GM21360 (cell line): ENCODE data around the gene EXOC4.
"Not testable (repeated sequence)": the region's sequence is repeated elsewhere in the genome, so short reads cannot be mapped to it uniquely, and the experiment has no call there.

Experiments
- ATAC-seq: cut with Tn5 transposase; IDR thresholded peaks from one replicate; pipeline ENCODE4 v1.9.1; 2021; ENCODE audit warnings: mild to moderate bottlenecking, moderate library complexity; ENCODE audit not compliant: unreplicated experiment

The EXOC4 gene

DNA sequence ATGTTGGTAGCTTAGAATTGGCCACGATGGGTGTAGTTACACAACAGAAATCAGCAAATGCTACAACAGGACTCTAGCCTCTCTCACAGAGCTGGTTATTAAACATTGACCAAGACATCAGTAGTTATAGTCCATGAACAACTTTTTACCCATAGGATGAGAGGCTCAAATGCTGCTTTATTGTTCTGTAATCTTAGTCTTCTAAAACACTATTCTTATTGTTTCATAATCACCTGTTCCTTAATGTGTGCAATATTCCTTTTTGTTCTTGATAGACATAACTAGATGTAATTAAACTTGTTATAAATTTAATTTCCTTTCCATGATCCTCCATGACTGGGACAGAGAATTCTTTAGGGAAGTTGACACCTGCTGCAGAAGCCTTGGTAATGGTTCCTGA is 356.9 kb downstream of the EXOC4 start:
- ATAC-seq, result no peak

DNA sequence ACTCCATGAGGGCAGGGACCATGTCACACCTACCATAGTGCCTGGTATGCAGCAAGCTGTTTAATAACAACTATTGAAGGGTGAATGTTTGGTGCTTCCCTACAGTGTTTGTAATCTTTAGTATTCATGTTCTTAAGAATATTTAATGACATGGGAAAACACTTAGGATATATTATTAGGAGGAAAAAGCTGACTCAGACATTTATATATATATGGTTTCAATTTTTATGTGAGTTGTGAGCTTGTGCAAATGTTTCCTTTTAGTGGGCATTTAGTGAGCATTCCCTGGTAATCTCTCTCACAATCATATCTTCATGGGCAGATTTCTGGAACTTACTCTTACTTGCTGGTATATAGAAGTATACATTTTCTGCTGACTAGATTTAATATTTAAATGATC is 359.1 kb downstream of the EXOC4 start:
- no peak for ATAC-seq

DNA sequence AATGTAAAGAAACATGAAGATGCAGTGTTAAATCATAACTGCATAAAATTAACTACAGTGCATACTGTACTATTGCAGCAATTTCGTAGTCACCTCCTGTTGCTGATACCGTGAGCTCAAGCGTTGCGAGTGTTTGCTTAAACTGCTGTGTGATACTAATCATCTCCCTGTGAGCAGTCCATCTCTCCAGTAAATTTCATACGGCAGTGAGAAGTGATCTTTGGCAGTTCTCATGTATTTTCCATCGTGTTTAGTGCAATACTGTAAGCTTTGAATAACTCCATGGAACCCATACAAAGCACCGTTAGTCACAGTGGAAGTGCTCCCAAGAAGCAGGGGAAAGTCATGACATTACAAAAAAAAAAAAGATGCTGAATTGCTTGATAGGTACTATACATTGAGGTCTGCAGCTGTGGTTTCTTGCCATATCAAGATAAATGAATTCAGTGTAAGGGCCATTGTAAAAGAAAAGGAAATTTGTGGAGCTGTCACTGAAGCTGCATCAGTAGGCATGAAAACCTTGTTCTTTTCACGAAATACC is 360.4 kb downstream of the EXOC4 start:
- ATAC-seq, result no peak

DNA sequence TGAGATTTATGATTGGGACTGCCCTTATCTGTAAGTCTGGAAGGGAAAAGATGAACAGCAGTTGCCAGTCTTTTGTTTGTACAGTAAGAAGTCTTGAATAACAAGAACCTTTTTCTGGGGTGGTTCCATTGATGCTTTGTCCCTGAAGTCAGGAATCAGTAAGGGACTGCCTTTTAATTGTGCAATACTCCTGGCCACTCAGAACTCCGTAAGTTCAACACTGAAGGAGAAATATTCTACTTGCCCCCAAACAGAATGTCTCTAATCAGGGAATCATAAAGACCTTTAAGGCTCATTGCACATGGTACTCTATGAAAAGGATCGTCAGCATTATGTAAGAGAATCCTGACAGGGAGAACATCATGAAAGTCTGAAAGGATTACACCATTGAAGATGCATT is 361.4 kb downstream of the EXOC4 start:
- no peak for ATAC-seq

DNA sequence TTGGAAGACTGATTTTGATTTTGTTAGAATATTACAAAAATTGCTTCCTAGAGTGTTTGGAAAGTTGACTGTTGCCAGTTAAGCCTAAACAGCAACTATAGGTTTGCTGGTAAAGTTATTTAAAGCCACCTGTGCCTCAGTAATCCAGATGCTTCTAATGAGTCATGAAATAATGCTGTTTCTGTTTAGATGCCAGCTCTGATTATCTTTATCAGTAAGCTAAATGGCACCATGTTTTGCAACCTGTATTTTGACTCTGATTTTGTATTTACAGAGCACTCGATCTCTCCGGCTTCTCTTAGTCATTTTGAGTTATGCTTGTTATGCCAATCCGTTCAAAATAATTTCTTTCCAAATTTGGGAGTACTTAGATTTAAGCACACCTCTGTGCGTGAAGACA is 366.1 kb downstream of the EXOC4 start:
- no peak for ATAC-seq

DNA sequence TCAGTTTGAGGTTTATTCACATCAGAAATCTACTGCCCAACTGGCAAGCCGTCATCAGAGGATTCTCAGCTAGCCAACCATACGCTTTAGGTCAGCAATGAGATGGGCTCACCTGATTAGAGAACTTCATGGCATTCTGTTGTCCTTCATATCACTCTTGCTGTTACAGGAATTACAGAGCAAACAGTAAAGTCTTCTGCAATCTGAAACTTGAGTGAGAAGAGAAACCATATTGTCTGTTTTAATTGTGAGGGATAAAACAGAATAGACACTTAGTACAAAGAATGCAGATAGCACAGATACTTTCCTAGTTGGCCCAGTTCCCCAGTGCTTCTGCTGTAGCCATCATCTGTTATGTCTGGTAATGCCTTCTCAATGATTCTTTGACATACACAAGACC is 366.6 kb downstream of the EXOC4 start:
- ATAC-seq, result no peak

DNA sequence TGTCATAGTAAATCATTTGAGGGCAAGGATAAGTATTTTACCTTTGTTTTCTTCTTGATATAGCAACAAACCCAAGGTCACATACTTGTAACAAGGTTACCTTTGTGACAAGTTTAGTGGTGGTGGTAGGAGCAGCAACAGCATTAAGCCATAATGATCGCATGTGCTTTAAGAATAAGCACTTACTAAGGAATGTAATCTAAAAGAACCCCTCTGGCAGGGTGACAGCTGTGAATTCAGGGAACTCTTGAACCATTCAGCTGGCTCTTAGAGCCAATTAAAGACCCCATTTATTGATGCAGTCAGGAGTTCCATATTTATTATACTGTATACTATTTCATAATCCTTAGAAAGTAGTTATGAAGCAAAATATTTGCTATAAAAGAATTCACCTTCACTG is 370.8 kb downstream of the EXOC4 start:
- ATAC-seq, result no peak

DNA sequence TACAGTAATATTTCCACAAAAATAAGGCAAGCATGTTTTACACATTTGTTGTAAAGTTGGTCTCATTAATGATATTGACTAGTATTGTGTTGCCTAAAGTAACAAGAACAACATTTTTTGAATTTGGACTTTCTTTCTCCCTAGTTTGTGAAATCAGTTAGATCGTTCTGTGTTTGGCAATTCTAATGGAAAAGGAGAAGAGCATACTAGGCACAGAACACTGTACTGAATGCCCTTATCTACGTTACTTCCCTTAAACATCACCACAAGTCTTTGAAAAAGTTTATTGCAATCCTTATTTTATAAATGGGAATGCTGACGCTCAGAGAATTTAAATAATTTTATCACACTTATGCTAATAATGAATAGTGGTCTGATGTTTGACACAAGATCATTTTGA is 372.2 kb downstream of the EXOC4 start:
- ATAC-seq, result no peak

DNA sequence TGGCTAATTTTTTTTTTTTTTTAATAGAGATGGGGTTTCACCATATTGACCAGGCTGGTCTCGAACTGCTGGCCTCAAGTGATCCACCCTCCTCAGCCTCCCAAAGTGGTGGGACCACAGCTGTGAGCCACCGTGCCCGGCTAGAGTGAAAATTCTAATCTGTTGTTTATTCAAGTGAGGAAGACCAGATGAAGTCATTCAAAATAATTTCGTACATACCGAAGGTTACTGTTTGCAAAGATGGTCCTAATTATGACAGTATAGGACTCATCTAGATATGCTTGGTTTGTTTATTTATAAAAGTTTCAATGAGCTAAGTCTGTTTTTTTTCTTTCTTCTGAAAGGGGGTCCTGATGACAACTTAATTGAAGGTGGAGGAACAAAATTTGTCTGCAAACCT is 376.8 kb downstream of the EXOC4 start:
- no peak for ATAC-seq

DNA sequence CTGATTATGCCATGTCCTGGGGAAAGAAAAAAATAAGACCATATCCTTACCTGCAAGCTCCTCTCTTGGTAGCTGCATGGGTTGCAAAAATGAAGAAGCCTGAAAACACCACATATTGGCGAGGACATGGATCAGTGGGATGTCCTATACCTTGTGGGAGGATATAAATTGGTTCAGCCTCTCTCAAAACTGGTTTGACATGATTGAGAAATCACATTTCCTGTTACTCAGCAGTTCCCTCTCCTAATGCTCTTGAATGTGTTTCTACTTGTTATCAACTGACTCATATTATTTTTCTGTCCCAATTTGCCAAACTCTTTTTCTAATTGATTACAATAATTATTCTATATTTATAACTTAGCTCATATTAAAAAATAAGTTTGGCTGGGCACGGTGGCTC is 380.2 kb downstream of the EXOC4 start:
- ATAC-seq, result no peak

DNA sequence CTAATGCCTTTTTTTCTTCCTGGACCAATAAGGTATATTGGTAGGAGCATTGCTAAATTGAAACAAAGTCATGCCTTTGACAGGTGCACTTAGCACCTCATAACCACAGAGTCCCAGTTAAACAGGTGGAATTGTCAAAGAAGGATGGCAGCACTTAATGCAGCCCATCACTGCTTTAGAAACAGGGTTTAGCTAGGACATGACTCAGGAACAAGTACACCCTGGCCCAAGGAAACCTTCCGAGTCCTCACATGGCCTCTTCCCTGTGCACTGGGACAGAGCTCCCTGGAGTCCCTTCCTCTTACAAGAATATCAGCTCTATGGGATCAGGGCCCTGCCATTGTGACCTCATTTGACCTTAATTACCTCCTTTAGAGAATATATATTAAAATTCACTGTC is 382.7 kb downstream of the EXOC4 start:
- ATAC-seq, result no peak

DNA sequence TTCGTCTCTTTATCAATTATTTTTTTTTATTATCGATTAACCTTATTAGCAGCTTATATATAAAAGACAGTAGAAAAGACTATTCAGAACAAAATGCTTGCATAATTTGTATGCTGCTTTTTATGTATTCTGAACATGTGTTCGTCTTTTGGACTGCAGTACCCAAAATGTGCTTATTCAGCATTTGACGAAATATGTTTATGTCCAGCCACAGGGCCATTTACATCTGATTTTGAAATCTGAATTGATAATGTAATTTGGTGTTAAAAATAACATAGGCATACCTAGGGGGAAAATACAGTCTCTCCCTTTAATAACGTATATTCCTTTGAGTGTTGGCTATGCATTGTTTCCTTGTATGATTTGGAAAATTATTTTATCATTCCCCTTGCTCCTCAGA is 386.0 kb downstream of the EXOC4 start:
- no peak for ATAC-seq

DNA sequence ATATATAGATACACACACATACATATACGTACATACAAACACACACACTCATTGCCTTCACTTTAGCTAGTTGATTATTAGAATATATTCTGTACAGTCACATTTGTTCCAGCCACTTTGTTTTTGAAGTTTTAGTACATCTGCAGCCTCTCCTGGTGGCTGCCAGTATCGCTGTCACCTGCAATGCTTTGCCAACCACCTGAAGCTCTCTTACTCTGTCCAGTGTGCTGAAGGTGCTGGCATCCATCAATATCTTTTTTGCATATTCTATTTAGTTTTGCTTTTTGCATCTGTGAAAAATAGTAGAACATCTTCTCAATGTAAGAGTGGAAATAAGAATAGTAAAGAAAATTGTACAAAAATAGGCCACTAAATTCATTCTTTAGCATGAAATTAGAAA is 388.6 kb downstream of the EXOC4 start:
- ATAC-seq, result no peak

DNA sequence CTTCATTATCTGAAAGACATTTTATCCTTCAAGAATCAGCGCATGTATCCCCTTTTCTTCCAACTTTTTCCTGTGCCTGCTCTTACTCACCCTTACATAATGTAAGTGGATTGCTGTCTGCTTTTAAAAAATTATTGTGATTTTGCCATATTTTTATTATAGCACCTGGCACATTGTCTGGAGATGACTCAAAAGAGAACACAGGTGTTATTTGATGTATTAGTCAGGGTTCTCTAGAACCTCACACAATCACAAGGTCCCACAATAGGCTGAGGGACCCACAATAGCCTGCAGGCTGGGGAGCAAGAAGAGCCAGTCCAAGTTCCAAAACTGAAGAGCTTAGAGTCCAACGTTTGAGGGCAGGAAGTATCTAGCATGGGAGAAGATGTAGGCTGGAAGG is 390.0 kb downstream of the EXOC4 start:
- ATAC-seq, result no peak

DNA sequence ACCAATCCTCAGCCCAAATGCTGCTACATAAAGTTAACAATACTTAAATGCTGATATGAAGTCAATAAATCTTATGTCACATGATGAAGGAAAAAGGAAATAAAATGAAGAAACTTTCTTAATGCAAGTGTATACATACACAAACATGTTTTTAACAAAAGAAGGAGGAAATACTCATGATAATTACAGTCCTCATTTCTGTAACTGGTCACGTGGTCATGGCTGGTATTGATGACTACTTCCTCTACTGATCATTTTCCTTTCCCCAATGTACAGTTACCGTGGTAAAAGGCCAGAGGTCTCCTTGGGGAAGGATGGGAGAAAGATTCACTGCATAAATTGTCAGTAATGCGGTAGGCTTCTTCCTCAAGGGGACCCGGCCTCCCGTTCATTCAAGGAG is 390.8 kb downstream of the EXOC4 start:
- ATAC-seq, result not testable (repeated sequence)

DNA sequence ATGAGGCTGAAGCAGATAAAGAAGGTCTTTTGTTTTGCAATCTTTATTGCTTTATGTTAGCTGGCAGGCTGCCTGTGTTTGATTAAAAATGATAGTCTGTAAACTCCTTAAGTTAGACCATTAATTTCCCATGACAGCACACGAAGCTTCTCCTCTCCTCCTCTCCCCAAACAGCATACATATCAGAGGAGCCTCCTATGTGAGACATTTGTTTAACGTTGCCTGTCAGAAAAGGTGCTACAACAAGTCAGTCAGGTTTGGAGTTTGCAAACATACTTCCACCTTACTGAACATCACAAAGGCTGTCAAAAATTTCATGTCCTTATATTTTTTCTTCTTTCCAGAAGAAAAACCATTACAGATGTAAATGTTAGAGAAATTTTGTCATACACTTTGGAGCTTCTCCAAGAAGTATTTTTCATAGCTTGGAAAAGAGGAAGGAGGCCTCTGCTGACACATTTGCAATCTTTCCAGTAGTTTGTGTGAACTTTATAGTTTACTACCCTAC is 393.1 kb downstream of the EXOC4 start:
- ATAC-seq, result no peak

DNA sequence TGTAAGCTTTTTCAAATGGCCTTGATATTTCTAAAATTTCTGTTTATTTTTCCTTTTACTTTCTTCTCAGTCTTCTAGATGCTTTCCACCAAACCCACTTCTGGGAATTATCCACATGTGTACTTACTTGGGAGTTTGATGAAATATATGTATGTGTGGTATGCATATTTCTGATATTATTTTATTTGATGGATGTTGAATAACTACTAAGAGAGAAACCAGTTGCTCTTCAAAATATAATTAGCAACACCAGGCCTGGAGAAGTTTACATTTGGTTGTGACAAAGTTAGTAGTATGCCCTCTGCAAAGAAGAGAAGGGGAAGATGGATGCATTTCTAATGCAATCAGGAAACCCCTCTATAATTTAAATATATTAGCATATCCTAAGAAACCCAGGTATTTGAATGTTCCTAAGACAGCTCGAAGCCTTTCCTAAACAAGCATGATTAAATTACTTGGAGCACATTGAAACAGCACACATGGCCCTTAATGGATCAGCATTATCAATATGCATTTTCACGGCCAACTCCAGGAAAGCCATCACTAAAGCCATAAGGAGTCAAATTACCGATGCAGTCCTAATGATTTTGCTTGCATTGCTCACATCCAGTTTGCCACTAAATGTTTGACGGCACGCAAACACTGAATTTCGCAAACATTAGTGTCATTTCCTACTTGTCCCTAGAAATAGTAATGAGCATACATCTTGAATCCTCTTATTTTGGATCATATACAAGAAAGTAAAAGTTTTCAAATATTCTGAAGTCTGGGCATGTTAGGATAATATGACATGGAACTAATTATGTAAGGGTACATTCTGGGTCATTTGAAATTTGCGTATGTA is 393.8 kb downstream of the EXOC4 start:
- no peak for ATAC-seq

DNA sequence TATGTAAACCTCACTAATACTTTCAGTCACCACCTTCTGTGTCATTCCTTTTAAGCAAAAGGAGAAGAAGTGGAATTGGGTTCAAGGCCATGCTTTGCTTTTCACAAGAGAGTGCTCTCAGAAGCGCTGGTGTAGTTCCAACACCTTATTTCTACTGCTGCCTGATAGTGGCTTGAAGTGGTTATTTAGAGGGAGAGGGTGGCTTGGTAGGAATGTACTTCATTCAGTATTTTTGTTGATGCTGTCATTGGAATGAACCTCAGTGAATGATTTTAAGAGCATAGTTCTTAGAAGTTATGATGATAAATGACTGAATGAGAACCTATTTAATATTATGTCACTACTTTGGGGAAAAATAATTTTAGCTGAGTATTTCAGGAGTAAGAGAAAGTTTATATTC is 396.7 kb downstream of the EXOC4 start:
- ATAC-seq, result no peak

DNA sequence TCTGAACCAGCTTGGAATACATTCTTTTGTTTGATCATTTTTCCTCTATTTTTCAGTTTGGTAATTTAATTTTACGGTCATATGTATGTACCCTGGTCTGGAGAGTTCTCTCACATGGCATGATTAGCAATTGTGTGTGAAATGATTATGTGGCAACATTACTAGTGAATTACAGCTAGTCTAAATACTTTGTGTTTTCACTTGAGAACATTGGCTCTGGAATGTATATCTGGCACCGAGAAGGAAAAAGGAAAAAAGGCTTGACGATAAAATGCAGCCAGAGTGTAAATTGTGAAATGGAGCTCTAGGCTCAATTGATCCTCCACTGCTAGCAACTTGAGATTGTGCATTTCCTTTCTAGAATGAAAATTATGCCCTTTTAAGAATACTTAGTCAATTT is 397.2 kb downstream of the EXOC4 start:
- ATAC-seq, result no peak

DNA sequence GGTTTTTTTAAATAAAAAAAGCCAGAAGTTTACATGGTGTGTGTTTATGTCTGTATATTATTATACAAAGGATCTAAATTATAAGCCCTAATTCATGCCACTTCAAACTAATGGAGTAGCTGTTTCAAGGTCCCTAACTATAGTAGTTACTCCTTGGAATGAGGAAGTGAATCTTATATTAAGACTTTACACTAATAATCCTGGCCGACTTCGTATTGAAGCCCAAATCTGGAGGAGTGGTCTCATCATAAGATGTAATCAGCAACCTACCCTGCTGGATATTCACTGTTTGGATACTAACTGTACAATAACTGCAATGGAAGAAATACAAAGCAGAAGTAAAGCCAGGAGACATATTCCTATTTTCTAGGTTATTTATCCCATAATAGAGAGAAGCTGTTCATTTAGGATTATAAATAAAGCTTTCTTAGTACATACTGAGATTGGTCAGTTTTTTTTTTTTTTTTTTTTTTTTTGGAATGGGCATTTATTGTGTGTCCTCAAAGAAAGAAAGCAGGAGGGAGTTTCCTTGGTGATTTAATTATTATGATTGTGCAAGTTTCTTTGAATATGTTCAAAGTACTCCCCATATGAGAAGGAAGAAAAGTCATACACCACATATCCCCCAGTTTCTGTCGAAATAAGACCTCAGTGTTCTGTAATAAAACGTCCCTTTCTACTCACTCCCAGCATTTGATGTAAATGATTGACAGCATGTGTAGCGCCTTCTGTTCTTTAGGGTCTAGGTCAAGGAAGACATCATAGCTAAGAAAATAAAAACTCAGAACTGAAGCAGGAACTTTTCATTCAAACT is 397.8 kb downstream of the EXOC4 start:
- ATAC-seq, result no peak

DNA sequence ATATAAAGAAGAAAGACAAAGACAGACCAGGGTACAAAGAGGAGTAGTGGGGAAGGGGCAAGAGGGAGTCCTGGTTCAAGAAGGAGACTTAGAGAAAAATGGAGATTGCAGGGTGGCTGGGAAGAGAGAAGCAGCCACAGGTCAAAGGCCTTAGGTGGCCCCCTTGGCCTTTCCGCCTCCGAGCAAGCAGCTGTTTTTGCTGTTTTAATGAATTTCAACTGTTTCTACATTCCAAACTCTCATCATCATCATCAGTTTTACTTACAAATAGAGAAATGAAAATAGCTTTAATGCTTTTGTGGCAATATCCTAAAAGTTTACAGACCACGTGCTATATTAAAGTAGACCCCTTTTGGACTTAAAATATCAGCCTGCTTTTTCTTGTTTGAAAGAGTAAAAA is 399.7 kb downstream of the EXOC4 start:
- no peak for ATAC-seq

DNA sequence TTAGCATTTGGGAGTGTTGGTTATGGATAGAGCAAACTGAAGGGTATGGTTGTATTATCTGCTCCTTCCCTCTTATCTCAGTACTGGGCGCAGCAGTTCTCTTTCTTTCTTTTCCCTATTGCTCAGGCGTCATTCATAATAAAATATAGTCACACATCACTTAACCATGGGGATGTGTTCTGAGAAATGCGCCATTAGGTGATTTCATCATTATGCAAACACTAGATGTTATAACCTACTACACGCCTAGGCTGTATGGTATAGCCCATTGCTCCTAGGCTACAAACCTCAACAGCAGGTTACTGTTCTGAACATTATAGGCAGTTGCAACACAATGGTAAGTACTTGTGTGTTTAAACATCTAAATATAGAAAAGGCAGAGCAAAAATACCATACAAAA is 401.7 kb downstream of the EXOC4 start:
- ATAC-seq, result no peak
